ENCODE results near the gene TM9SF2.
"Not testable (repeated sequence)": the region's sequence is repeated elsewhere in the genome, so short reads cannot be mapped to it uniquely, and the experiment has no call there.

TM9SF2 gene

GRCh38 chr13:99501184-99501847 is at the start of gene TM9SF2:
TSS of gene TM9SF2 (plus strand) at chr13:99501472. CDS start at chr13:99501607, 135 bp downstream.
- DNase-seq (ENCODE audit: extremely low spot score) = peak; percentile 86
- ChIA-PET CTCF (no interaction called here), POLR2A (interaction anchor here (1.0 kb wide), 1 partner anchor 31 kb away, joined by 3 read pairs; no protein-coding TSS in a partner anchor)
- TF ChIP-seq FOXM1 (IDR thresholded peaks at IDR 0.05; ENCODE audit: borderline replicate concordance) = 0 out of 2 replicates have a peak, but pooled peaks have one; percentile 31
- TF ChIP-seq BHLHE40 (IDR thresholded peaks at IDR 0.05; ENCODE audit: borderline replicate concordance) = no peak
- TF ChIP-seq SUZ12 (IDR thresholded peaks at IDR 0.05) = no peak
- TF ChIP-seq ELF4 (IDR thresholded peaks at IDR 0.05) = peak; percentile 39; the same call in 1 of the 2 replicates

- no peak for DNase-seq (ENCODE audit: extremely low spot score)
- TF ChIP-seq NFRKB (IDR thresholded peaks at IDR 0.05) (no peak), CTBP1 (IDR thresholded peaks at IDR 0.05; ENCODE audit: borderline replicate concordance) (no peak), TARDBP (IDR thresholded peaks at IDR 0.05) (no peak), PKNOX1 (IDR thresholded peaks at IDR 0.05) (no peak), LEF1 (IDR thresholded peaks at IDR 0.05; ENCODE audit: borderline replicate concordance) (no peak), FOXA1 (IDR thresholded peaks at IDR 0.05) (no peak), SP1 (IDR thresholded peaks at IDR 0.05) (no peak), FOXM1 (IDR thresholded peaks at IDR 0.05; ENCODE audit: borderline replicate concordance) (no peak), SUZ12 (IDR thresholded peaks at IDR 0.05) (no peak), HDGF (IDR thresholded peaks at IDR 0.05; ENCODE audit: borderline replicate concordance) (no peak), ELF4 (IDR thresholded peaks at IDR 0.05) (no peak), FOXK2 (IDR thresholded peaks at IDR 0.05) (no peak), ZNF384 (IDR thresholded peaks at IDR 0.05) (no peak), BHLHE40 (IDR thresholded peaks at IDR 0.05; ENCODE audit: borderline replicate concordance) (no peak), ARNT (IDR thresholded peaks at IDR 0.05) (no peak), L3MBTL2 (conservative IDR thresholded peaks at IDR 0.05) (no peak)
- POLR2A ChIA-PET = no interaction called here
- CTCF ChIA-PET = no interaction called here
Measured at GRCh38 chr13:99454518-99455183, 46.6 kb upstream of the TM9SF2 start.

GRCh38 chr13:99459099-99459850 is 42.0 kb upstream of the TM9SF2 start:
- TF ChIP-seq ARNT (IDR thresholded peaks at IDR 0.05) (no peak), L3MBTL2 (conservative IDR thresholded peaks at IDR 0.05) (no peak), FOXK2 (IDR thresholded peaks at IDR 0.05) (no peak), CTBP1 (IDR thresholded peaks at IDR 0.05; ENCODE audit: borderline replicate concordance) (no peak)
- CTCF ChIA-PET = interaction anchor here (0.6 kb wide), 1 partner anchor 744 kb away, joined by 3 read pairs; no protein-coding TSS in a partner anchor
- POLR2A ChIA-PET = no interaction called here
- DNase-seq (ENCODE audit: extremely low spot score) = no peak

- DNase-seq (ENCODE audit: extremely low spot score); POLR2A ChIA-PET; CTCF ChIA-PET: not testable (repeated sequence)
Measured at GRCh38 chr13:99460802-99461201, 40.5 kb upstream of the TM9SF2 start.

- ChIA-PET CTCF (interaction anchor here (0.6 kb wide), 1 partner anchor 15 kb away, joined by 7 read pairs; no protein-coding TSS in a partner anchor), POLR2A (no interaction called here)
- TF ChIP-seq BHLHE40 (IDR thresholded peaks at IDR 0.05; ENCODE audit: borderline replicate concordance) (no peak), PKNOX1 (IDR thresholded peaks at IDR 0.05) (no peak), HDGF (IDR thresholded peaks at IDR 0.05; ENCODE audit: borderline replicate concordance) (no peak), SUZ12 (IDR thresholded peaks at IDR 0.05) (no peak), FOXK2 (IDR thresholded peaks at IDR 0.05) (no peak), LEF1 (IDR thresholded peaks at IDR 0.05; ENCODE audit: borderline replicate concordance) (no peak), FOXA1 (IDR thresholded peaks at IDR 0.05) (no peak), NFRKB (IDR thresholded peaks at IDR 0.05) (no peak), SP1 (IDR thresholded peaks at IDR 0.05) (no peak), ELF4 (IDR thresholded peaks at IDR 0.05) (no peak), ARNT (IDR thresholded peaks at IDR 0.05) (no peak), L3MBTL2 (conservative IDR thresholded peaks at IDR 0.05) (no peak), CTBP1 (IDR thresholded peaks at IDR 0.05; ENCODE audit: borderline replicate concordance) (no peak), FOXM1 (IDR thresholded peaks at IDR 0.05; ENCODE audit: borderline replicate concordance) (no peak)
- no peak for DNase-seq (ENCODE audit: extremely low spot score)
Measured at GRCh38 chr13:99463646-99464397, 37.5 kb upstream of the TM9SF2 start.

- POLR2A ChIA-PET = no interaction called here
- DNase-seq (ENCODE audit: extremely low spot score) = no peak
- CTCF ChIA-PET = no interaction called here
- TF ChIP-seq L3MBTL2 (conservative IDR thresholded peaks at IDR 0.05) = no peak
- no peak for TF ChIP-seq ZNF384 (IDR thresholded peaks at IDR 0.05)
- no peak for TF ChIP-seq TARDBP (IDR thresholded peaks at IDR 0.05)
- no peak for TF ChIP-seq LEF1 (IDR thresholded peaks at IDR 0.05; ENCODE audit: borderline replicate concordance)
- no peak for TF ChIP-seq FOXM1 (IDR thresholded peaks at IDR 0.05; ENCODE audit: borderline replicate concordance)
- TF ChIP-seq PKNOX1 (IDR thresholded peaks at IDR 0.05) = no peak
- no peak for TF ChIP-seq CTBP1 (IDR thresholded peaks at IDR 0.05; ENCODE audit: borderline replicate concordance)
- TF ChIP-seq SP1 (IDR thresholded peaks at IDR 0.05) = no peak
- no peak for TF ChIP-seq HDGF (IDR thresholded peaks at IDR 0.05; ENCODE audit: borderline replicate concordance)
- TF ChIP-seq ARNT (IDR thresholded peaks at IDR 0.05) = no peak
- no peak for TF ChIP-seq NFRKB (IDR thresholded peaks at IDR 0.05)
- no peak for TF ChIP-seq ELF4 (IDR thresholded peaks at IDR 0.05)
- TF ChIP-seq BHLHE40 (IDR thresholded peaks at IDR 0.05; ENCODE audit: borderline replicate concordance) = no peak
- TF ChIP-seq FOXK2 (IDR thresholded peaks at IDR 0.05) = no peak
- TF ChIP-seq SUZ12 (IDR thresholded peaks at IDR 0.05) = no peak
Measured at GRCh38 chr13:99464441-99464949, 36.8 kb upstream of the TM9SF2 start.

All from HEK293T (cell line).